Measurements from ENCODE around the gene SLC25A2. TPM values are rescaled to one million over a fixed set of nuclear protein-coding genes. Genes with fewer than 3 reads are reported as not detected.
"Not testable (repeated sequence)": the region's sequence is repeated elsewhere in the genome, so short reads cannot be mapped to it uniquely, and the experiment has no call there.

Gene SLC25A2
- total RNA-seq: 1 to 10 TPM; 2.0 to 3.5 TPM

DNA sequence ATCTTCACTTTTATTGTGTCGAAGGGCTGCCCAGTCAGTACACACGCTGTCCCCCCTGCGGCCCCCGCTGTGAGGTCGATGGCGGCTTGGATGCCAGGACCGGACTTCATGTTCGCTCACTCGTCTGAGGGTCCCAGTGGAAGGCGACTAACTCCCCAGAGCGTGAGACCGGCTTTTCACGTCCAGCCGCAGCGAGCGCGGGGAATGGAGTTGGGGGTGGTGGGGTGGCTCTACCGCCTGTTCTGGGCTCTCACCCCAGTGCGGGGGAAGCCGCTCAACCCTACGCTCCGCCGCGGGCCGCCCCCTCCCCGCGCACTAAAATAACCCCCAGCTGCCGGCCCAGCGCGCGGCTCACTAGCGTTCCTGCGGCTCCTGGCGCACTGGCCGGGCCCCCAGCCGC lies at the start of gene SLC25A2:
Gene SLC25A2, minus strand, starts transcription at position 294 of the 400 bp plus-strand sequence. Its CDS starts 184 bp downstream, at position 110.
- DNase-seq (ENCODE audit: low spot score) (no peak), ATAC-seq (ENCODE audit: insufficient number of reproducible peaks, low FRiP score, low read depth) (no peak)
- Histone ChIP-seq H3K36me3 (peaks cover 4% of the 10 kb centered on the region), H3K9me3 (peaks cover 92% of the 10 kb centered on the region), H3K4me3 (no peak within 1 kb of the TSS), H3K4me1 (ENCODE audit: control insufficient read depth in 1 of 2, low read depth in 2 of 2) (no peaks in the 10 kb centered on the region), H3K27me3 (replicated peaks; ENCODE audit: insufficient read depth) (no peaks in the 10 kb centered on the region), H3K27ac (no peak within 1 kb of the TSS)
- TF ChIP-seq, protein P1, sequence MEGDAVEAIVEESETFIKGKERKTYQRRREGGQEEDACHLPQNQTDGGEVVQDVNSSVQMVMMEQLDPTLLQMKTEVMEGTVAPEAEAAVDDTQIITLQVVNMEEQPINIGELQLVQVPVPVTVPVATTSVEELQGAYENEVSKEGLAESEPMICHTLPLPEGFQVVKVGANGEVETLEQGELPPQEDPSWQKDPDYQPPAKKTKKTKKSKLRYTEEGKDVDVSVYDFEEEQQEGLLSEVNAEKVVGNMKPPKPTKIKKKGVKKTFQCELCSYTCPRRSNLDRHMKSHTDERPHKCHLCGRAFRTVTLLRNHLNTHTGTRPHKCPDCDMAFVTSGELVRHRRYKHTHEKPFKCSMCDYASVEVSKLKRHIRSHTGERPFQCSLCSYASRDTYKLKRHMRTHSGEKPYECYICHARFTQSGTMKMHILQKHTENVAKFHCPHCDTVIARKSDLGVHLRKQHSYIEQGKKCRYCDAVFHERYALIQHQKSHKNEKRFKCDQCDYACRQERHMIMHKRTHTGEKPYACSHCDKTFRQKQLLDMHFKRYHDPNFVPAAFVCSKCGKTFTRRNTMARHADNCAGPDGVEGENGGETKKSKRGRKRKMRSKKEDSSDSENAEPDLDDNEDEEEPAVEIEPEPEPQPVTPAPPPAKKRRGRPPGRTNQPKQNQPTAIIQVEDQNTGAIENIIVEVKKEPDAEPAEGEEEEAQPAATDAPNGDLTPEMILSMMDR (IDR thresholded peaks at IDR 0.05): no peak

DNA sequence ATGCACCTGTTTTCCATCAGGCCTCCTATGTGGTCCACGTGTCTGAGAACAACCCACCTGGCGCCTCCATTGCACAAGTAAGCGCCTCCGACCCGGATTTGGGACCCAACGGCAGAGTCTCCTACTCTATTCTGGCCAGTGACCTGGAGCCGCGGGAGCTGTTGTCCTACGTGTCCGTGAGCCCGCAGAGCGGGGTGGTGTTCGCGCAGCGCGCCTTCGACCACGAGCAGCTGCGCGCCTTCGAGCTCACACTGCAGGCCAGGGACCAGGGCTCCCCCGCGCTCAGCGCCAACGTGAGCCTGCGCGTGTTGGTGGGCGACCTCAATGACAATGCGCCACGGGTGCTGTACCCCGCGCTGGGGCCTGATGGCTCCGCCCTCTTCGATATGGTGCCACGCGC lies 47.7 kb upstream of the SLC25A2 start:
- H3K9me3 ChIP-seq: peaks cover 84% of the 10 kb centered on the region
- no peaks in the 10 kb centered on the region for H3K4me1 ChIP-seq (ENCODE audit: control insufficient read depth in 1 of 2, low read depth in 2 of 2)
- no peak overlapping the region for H3K4me3 ChIP-seq
- no peaks in the 10 kb centered on the region for H3K27me3 ChIP-seq (replicated peaks; ENCODE audit: insufficient read depth)
- no peak overlapping the region for H3K27ac ChIP-seq
- DNase-seq (ENCODE audit: low spot score) (no peak), ATAC-seq (ENCODE audit: insufficient number of reproducible peaks, low FRiP score, low read depth) (no peak)
- TF ChIP-seq, protein P1 (IDR thresholded peaks at IDR 0.05): no peak
- no peaks in the 10 kb centered on the region for H3K36me3 ChIP-seq

DNA sequence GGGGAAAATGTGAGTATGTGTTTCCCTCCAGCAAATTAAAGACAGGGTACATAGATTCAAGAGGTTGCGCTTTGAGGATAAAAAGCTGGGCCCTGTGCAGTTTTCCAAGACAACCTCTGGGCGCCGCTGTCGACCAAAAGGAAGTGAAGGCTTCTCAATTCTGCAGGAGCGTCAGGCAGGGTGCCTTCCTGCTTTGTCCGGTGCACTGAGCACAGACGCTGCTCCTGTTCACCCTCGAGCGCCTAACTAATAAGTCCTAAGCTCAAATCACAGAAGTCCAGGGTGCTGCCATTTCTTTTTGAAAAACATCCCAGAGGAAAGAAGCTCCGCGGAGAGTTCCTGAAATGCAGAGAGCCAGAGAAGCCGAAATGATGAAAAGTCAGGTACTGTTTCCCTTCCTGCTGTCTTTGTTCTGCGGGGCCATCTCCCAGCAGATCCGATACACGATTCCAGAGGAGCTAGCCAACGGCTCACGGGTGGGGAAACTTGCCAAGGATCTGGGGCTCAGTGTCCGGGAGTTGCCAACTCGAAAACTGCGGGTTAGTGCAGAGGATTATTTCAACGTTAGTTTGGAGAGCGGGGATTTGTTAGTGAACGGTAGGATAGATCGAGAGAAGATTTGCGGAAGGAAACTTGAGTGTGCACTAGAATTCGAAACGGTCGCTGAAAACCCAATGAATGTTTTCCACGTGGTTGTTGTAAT lies 46.2 kb upstream of the SLC25A2 start, which contains the start of gene PCDHGB1:
Gene PCDHGB1, plus strand, starts transcription at position 183 of the 703 bp plus-strand sequence. Its CDS starts 162 bp downstream, at position 345.
- H3K4me3 ChIP-seq: peak within 1 kb of the TSS; percentile 55
- H3K4me1 ChIP-seq (ENCODE audit: control insufficient read depth in 1 of 2, low read depth in 2 of 2): no peaks in the 10 kb centered on the region
- peaks cover 79% of the 10 kb centered on the region for H3K9me3 ChIP-seq
- no peaks in the 10 kb centered on the region for H3K36me3 ChIP-seq
- no peak within 1 kb of the TSS for H3K27ac ChIP-seq
- ATAC-seq (ENCODE audit: insufficient number of reproducible peaks, low FRiP score, low read depth) (no peak), DNase-seq (ENCODE audit: low spot score) (no peak)
- TF ChIP-seq, protein P1 (IDR thresholded peaks at IDR 0.05): no peak
- H3K27me3 ChIP-seq (replicated peaks; ENCODE audit: insufficient read depth): no peaks in the 10 kb centered on the region

DNA sequence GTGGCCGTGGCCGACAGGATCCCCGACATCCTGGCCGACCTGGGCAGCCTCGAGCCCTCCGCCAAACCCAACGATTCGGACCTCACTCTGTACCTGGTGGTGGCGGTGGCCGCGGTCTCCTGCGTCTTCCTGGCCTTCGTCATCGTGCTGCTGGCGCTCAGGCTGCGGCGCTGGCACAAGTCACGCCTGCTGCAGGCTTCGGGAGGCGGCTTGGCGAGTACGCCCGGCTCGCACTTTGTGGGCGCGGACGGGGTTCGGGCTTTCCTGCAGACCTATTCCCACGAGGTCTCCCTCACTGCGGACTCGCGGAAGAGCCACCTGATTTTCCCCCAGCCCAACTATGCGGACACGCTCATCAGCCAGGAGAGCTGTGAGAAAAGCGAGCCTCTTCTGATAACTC lies 42.2 kb upstream of the SLC25A2 start:
- H3K36me3 ChIP-seq; H3K27ac ChIP-seq; H3K4me1 ChIP-seq (ENCODE audit: control insufficient read depth in 1 of 2, low read depth in 2 of 2); H3K4me3 ChIP-seq; DNase-seq (ENCODE audit: low spot score); ATAC-seq (ENCODE audit: insufficient number of reproducible peaks, low FRiP score, low read depth); H3K27me3 ChIP-seq (replicated peaks; ENCODE audit: insufficient read depth): not testable (repeated sequence)
- H3K9me3 ChIP-seq: peaks cover 89% of the 10 kb centered on the region

DNA sequence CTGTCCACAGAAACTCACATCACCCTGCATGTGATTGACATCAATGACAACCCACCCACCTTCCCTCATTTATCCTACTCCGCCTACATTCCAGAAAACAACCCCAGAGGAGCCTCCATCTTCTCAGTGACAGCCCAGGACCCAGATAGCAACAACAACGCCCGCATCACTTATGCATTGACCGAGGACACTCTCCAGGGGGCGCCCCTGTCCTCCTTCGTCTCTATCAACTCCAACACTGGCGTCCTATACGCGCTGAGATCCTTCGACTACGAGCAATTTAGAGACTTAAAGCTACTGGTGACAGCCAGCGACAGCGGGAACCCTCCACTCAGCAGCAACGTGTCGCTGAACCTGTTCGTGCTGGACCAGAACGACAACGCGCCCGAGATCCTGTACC lies 41.5 kb upstream of the SLC25A2 start:
- no peak for DNase-seq (ENCODE audit: low spot score)
- peaks cover 89% of the 10 kb centered on the region for H3K9me3 ChIP-seq
- no peaks in the 10 kb centered on the region for H3K27me3 ChIP-seq (replicated peaks; ENCODE audit: insufficient read depth)
- H3K36me3 ChIP-seq: no peaks in the 10 kb centered on the region
- no peak overlapping the region for H3K27ac ChIP-seq
- peak overlapping the region; percentile 19 for H3K4me3 ChIP-seq
- H3K4me1 ChIP-seq (ENCODE audit: control insufficient read depth in 1 of 2, low read depth in 2 of 2): no peaks in the 10 kb centered on the region
- no peak for ATAC-seq (ENCODE audit: insufficient number of reproducible peaks, low FRiP score, low read depth)
- TF ChIP-seq, protein P1 (IDR thresholded peaks at IDR 0.05): no peak

All from thoracic aorta (tissue), 2 donors.